Activated T-helper 9 cell treated with anti-CD3 and anti-CD28 coated beads, Interleukin-2, amount 50 U/mL, for 16 hours (primary cell): ENCODE results near the gene UNC5C.

Experiments used
- DNase-seq: peaks from one replicate; pipeline ENCODE4 v3.0.0-alpha.2; 2020; ENCODE audit warnings: low read depth

The UNC5C gene

DNA sequence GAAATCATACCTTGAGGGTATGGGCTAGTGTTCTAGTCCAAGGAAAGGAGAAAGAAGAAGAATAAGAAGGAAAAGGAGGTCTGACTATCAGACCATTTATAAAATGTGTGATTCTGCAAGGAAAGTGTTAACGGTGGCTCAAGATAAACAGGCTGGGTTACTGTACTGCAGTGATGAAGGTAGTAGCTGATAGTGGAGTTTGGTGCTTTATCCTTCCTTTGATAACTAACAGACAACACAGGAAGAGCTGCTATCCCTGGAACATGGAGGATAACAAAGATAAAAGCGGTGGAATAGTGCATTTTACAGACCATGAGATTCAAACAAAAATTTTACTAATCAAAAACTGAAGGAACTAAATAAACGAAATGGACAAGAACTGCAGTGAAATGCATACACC is 2.6 kb downstream of the UNC5C start:
- DNase-seq: no peak

DNA sequence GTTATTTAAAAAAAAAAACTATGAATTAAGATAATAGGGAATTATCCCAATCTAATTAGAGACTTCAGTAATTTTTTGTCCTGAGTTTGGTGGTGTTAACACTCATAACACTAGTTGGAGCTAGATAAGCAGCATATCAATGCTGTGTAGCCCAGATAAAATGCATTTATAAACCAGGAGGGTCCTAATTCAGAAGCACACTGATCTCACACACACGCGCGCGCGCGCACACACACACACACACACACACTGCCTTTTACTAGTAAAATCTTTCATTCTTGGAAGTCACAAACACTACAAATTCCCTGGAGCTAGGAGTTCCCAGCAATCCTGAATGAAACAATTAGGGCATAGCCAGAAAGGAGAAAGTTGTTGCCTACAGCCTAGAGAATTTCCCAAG is 3.2 kb downstream of the UNC5C start:
- DNase-seq: no peak

GRCh38 chr4:95544113-95545103 is 4.4 kb downstream of the UNC5C start:
- no peak for DNase-seq

DNA sequence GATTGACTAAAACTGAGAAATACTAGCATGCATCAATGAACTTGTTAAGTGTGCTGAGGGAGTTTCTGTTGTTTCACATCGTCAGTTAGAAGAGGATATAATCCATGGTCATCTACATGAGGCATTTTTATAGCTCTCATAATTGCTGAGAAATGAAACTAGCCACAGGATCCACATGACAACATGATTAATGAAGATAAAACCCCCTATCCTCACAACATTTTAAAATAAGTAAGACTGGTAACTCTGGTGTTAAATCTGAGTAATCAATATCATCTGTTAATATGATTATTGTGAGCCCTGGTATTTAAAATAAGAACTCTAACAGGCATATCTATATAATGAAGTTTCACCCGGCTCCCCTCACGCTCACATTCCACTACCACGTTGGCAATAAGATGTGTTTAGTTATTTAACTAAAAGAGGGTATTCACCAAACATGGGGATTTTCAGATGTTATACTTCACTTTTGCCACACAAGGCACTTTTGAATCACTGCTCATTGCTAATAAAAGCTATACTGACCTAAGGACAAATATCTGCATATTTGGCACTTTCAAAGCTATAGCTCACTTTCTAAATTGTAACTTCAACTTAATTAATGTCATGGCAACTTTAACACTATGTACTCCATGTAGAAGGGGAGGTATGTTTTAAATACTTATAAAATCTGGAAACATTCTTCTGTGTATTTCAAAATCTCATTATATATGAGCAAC is 6.7 kb downstream of the UNC5C start:
- DNase-seq: no peak

DNA sequence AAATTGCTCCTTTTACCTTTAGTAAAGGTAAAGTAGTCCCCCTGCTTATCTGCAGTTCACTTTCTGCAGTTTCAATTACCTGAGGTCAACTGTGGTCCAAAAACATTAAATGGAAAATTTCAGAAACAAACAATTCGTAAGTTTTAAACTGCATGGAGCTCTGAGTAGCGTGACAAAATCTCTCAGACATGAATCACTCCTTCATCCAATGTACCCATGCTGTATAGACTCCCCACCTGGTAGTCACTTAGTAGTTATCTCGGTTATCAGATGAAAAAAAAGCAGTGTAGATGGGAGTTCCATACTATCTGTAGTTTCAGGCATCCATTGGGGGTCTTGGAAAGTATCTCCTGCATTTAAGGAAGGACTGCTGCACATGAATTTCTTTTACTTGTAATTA is 7.7 kb downstream of the UNC5C start:
- DNase-seq: no peak

GRCh38 chr4:95540227-95540626 is 8.5 kb downstream of the UNC5C start:
- DNase-seq: no peak

DNA sequence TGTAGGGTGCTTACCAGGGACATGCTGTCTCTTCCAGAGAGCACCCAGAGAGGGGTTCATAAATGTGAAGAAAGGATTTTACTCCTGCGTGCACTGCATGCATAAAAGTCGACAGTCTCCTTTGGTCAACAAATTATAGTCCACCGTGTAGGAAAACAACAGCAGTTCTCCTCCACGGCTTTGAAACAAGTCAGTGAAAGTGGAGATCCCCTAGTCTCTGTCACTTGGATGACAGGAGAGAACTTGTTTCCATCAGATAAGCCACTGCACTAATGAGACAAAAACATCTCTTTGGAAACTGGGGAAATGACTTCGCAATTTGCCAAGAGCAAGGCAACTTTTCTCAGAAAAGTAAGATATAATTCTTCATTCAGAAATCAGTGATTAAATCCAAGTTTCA is 9.7 kb downstream of the UNC5C start:
- DNase-seq: no peak

GRCh38 chr4:95537863-95538488 is 10.8 kb downstream of the UNC5C start:
- DNase-seq: no peak

GRCh38 chr4:95537191-95537590 is 11.6 kb downstream of the UNC5C start:
- no peak for DNase-seq

- no peak for DNase-seq
These were observed 12.1 kb downstream of the UNC5C start for GRCh38 chr4:95536650-95537049.

- DNase-seq: no peak
These were observed 13.6 kb downstream of the UNC5C start for GRCh38 chr4:95535180-95535579.

- no peak for DNase-seq
These were observed 14.7 kb downstream of the UNC5C start for GRCh38 chr4:95534032-95534431.

DNA sequence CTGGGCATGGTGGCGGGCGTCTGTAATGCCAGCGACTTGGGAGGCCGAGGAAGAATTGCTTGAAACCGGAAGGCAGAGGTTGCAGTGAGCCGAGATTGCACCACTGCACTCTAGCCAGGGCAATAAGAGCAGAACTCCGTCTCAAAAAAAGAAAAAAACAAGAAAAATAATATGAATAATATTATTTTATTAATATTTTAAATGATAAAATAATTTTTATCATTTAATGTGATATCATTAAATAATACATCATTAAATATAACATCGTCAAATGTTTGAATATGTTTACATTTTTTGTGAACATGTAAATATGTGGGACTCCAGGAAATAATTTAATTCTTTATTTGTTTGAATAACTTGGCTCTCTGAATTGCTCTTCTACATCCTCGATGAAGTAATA is 15.5 kb downstream of the UNC5C start:
- DNase-seq: no peak

DNA sequence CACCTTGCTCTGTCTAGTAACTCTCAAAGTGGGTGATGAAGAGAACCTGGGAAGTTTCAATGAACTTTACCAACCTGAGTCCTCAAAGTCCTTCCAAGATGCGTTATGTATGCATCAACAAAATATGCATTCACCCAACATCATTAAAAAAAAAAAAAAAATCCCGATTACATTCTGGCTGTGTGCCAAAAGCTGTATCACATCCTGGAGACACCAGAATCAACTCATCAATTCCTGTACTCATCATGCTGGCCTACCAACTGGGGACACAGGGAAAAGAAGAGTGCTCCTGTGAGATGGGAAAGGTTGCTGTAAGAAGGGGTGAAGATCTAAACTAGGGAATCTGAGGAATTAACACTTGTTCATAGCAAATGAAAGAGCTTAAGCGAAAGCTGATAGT is 16.5 kb downstream of the UNC5C start:
- no peak for DNase-seq

DNA sequence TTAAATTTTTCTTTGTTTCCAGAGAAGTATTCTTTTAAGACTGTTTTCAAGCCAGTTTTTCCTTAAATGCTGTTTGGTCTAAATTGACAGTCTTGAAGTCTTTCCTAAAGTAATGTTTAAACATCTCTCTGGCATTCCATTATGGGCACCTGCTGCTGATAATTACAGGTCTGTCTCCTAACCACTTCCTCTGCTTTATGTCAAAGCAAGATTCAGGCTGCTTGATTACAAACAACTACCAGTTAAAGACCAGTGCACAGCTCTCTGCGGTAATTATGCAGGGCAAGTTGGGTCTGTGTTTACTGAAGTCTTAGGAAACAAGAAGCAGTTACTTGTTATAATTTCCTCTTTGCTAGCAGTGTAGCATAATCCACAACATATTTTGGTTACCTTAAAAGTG is 17.6 kb downstream of the UNC5C start:
- DNase-seq: no peak

DNA sequence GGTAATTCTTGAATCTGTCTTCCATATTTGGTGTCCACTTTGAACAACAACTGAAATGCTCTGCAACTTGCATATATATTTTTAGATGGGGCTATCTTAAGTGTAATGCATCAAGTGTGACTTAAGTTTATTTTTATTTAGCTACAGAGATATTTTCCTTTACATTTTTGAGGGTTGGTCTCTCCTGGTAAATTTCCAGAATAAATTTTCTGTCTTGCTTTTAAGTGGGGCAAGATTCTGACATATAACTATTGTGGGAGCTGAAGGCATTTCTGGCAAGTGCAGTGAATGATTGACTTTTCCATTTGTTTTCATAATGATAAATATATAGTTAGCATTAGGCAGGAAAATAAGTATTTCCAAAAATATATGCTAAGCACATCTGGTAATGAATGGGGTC is 18.8 kb downstream of the UNC5C start:
- no peak for DNase-seq

DNA sequence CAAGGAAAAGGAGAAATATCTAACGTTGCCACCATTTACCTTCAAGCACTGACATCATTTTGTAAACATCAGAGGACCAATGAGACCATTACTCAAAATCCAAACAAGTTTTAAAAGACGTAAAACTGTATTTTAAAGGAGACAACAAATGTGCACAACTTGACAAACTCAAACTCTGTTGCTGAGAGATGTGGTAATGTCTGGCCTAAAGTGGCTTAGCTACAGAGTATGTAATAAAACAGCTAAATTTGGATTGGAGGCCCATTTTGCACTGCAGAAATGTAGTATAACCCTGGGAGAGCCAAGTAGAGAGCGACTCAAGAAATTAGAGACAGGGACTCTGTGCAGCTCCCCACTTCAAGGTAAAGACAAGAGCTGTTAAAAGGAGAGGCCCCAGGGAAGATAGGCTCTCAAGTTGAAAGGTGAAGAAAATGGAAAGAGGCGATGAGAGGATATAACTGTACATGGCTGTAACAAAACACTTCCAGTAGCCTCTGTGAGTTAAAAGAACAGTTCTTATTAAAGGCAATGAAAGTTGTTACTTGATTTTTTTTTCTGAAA is 20.3 kb downstream of the UNC5C start:
- DNase-seq: no peak

- DNase-seq: no peak
These were observed 22.7 kb downstream of the UNC5C start for GRCh38 chr4:95526075-95526474.

GRCh38 chr4:95524729-95525128 is 24.0 kb downstream of the UNC5C start:
- DNase-seq: no peak

DNA sequence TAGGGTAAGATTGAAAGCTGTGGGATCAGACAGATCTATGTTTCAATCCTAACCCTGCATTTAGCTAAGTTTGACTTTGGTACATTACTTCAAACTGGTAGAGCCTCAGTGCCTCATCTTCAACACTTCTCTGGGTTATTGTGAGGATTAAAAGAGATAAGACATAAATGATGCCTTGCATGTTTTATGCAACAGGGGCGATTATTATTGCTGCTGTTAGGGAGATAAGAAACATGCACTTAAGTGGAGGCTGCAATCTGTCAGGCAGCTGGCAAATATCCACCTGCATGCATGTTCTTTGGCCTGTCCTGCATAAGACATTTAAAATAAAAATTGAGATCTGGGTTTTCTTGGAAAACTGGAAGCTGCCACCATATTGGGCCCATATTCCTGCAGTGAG is 24.6 kb downstream of the UNC5C start:
- no peak for DNase-seq

DNA sequence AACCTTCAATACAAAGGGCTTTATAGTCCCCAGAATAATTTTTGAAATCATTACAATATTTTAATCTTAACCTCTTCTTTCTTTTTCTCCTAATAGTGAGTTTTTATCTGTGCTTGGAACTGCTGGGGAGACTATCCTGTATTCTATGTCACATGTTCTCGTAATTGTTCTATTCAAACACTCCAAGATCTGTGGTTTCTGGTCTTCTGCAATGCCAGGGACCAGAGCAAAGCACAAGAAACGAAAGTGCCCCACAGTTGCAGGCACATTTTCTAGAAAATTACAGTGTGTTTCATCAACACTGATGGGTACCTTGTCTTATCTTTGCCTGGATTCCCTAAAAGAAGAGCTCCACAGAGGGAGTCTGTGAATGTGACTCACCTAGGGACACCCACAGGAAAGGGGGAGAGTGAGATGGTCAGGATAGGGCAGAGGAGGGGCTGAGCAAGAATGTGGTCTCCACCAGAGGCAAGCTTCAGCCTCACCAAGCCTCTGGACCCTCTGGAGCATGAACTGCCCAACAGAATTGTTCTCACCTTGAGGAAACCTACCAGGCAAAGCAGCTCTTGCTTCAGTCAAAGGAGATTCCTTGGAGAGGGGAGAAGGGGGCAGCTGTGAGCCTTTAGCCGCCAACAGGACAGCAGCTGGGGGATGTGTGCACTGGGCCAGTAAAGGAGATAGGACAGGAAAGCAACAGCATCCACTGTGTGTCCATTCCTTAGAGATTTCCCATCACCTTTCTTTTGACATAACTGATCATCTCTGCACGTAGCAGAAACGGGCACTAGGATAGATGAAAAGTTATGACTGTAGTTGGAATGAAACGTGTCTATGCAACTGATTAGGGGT is 25.9 kb downstream of the UNC5C start:
- DNase-seq: no peak
